D721Med (cell line): ENCODE data around the gene EFHB.
"Not testable (repeated sequence)": the region's sequence is repeated elsewhere in the genome, so short reads cannot be mapped to it uniquely, and the experiment has no call there.

Experiments
- DNase-seq: peaks from one replicate; pipeline ENCODE4 v3.0.0; 2011; ENCODE audit warnings: low spot score; ENCODE audit not compliant: insufficient read length
- FAIRE-seq: peaks from 2 replicates; lab custom pipeline; 2011; peaks lifted over from hg19 to GRCh38; lab: Jason Lieb, UNC
- CTCF ChIP-seq: IDR thresholded peaks from 2 replicates; pipeline ENCODE4 v1.5.1; 2012; ENCODE audit warnings: mild to moderate bottlenecking, control low read depth; ENCODE audit not compliant: insufficient read depth; ENCODE audit errors: missing control alignments

Gene EFHB

GRCh38 chr3:19886404-19886803 is 47.6 kb downstream of the EFHB start:
- DNase-seq (no peak), FAIRE-seq (no peak)
- TF ChIP-seq CTCF, result no peak

DNA sequence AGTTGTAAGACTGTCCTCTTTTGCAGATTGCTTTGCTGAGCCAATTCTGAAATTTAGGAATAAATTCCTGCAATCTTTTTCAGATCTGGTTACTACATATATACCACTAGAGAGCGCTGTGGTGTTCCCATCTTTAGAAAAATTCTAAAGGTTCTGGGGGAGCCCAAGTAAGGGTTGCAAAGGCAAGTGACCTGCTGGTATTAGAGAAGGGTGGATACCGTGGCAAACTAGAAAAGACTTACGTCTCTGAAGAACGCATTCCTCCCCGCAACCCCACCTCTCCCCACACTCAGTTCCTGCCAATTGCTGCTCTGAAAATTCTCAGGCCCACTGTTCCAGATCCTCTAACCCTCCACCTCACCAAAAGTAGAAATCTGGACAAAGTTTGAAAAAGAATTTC is 48.5 kb downstream of the EFHB start:
- FAIRE-seq, result no peak
- TF ChIP-seq CTCF, result peak; percentile 64
- no peak for DNase-seq

- FAIRE-seq, result no peak
- TF ChIP-seq CTCF, result no peak
- DNase-seq, result no peak
Observed at GRCh38 chr3:19881852-19882251, 52.2 kb downstream of the EFHB start.

DNA sequence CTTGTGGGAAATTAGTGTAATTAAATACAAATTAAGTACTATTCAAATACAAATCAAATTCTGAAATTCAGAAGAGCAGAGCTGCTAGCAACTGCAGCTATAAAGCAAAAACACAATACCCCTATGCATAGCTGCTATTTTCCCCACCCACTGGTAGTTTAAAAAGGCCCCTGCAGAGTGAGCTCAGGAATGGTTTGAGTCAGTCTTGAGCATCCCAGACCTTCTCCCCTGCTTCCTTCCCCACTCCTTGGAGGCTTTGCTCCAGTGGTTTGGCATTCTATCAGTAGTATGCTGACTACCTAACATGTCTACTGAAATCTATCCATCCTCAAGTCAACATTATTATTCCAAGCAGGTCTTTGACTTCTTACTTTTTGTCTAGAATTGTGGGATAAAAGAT is 53.0 kb downstream of the EFHB start:
- TF ChIP-seq CTCF, result no peak
- FAIRE-seq (no peak), DNase-seq (no peak)

GRCh38 chr3:19877656-19878055 is 56.4 kb downstream of the EFHB start:
- TF ChIP-seq CTCF, result no peak
- no peak for DNase-seq
- FAIRE-seq, result no peak

DNA sequence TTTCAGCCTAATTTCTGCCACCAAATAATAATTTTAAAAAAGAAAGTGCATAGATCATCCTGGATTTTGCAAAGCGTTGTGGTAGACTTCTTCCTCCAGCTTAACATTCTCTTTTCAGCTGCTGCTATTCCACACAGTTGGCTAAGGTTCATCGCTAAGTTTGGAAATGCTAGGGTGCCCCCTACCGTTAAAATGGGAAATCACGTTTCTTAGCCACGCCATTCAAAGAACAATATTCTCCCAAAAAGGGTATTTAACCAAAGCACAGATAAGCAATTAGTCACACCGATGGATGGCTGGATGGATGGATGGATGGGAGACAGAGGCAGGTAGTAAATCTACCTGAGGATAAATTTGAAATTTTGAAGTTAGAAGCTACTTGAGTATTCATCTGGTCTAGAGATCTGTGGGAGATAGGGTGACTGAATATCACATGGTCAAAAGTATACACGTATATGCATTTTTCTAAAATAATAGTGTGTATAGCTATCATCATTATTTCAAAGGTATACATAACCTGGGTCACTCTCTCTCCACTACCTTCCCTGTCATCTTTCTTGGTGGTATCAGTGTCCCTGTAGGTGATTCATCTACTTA is 67.2 kb downstream of the EFHB start:
- TF ChIP-seq CTCF, result peak; percentile 92
- peak; percentile 80 for FAIRE-seq
- DNase-seq, result no peak

GRCh38 chr3:19855318-19855717 is 78.7 kb downstream of the EFHB start:
- not testable (repeated sequence) for DNase-seq, FAIRE-seq

- FAIRE-seq, DNase-seq: not testable (repeated sequence)
Observed at GRCh38 chr3:19846609-19847008, 87.4 kb downstream of the EFHB start.
